ENCODE measurements around the gene GTSF1L.

The GTSF1L gene

DNA sequence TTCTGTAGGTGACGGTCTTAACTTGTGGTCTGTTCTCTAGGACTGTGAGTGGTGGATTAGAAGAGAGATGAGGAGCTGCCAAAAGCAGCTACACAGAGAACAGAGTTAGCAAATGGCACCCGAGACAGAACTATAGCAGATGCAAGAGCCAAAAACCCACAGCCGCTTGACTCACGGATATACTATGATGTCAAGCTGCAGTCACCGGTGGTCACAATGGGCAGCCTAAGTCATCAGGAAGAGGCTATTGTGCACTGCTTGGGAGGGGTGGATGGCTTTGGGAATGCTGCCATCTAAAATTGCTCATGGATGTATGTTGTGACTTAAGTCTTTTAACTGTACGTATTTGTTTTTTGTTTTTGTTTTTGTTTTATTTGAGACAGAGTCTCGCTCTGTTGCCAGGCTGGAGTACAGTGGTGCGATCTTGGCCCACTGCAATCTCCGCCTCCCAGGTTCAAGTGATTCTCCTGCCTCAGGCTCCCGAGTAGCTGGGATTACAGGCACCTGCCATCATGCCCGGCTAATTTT lies at the start of gene GTSF1L:
GTSF1L (minus strand) TSS at position 192 of the 528 bp plus-strand sequence. CDS start 308 bp downstream, outside the sequence.
- in situ Hi-C loops (cut with MboI; ENCODE audit: low sequenced_read_pairs), result no loop called here

DNA sequence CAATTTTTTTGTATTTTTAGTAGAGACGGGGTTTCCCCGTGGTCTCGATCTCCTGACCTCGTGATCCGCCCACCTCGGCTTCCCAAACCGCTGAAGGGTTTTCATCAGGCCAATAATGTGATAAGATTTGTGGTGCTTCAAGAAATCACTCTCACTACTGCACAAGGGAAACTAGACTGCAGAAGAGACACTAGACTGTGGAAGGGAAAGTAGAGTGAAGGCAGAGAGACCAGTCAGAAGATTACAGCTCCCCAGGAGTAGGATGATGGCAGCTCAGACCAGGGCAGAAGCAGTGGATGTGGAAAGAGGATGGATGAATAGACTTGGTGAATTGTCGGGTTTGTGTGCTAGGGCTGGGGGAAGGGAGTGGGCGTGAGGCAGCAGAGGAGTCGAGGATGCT lies 48.0 kb upstream of the GTSF1L start:
- in situ Hi-C loops (cut with MboI; ENCODE audit: low sequenced_read_pairs), result no loop called here

- in situ Hi-C loops (cut with MboI; ENCODE audit: low sequenced_read_pairs), result no loop called here
Measured at GRCh38 chr20:43771503-43772190, 44.8 kb upstream of the GTSF1L start.

GRCh38 chr20:43770342-43770741 lies 43.5 kb upstream of the GTSF1L start:
- in situ Hi-C loops (cut with MboI; ENCODE audit: low sequenced_read_pairs), result no loop called here

GRCh38 chr20:43767686-43768474 lies 41.1 kb upstream of the GTSF1L start:
- in situ Hi-C loops (cut with MboI; ENCODE audit: low sequenced_read_pairs), result no loop called here

GRCh38 chr20:43766917-43767316 lies 40.1 kb upstream of the GTSF1L start:
- in situ Hi-C loops (cut with MboI; ENCODE audit: low sequenced_read_pairs), result no loop called here

GRCh38 chr20:43766385-43766784 lies 39.6 kb upstream of the GTSF1L start:
- in situ Hi-C loops (cut with MboI; ENCODE audit: low sequenced_read_pairs), result no loop called here

- in situ Hi-C loops (cut with MboI; ENCODE audit: low sequenced_read_pairs), result no loop called here
Measured at GRCh38 chr20:43765916-43766315, 39.1 kb upstream of the GTSF1L start.

DNA sequence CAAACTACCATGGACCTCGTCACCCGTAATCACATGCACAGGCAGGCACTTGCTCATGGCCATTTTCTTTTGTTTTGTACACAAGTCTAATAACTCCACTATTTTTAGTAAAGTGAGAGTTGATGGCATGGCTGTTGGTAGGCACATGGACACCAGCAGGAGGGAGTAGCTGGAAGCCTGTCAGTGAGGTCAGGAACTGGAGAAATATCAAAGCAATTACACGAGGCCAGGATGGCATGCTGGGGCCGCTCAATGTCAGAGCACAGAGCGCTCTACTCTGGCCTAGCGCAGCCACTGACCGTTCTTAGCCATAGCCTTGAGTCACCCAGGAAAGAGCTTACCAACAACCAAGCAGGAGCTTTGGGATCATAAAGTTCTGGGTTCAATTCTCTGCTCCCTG lies 36.1 kb upstream of the GTSF1L start:
- in situ Hi-C loops (cut with MboI; ENCODE audit: low sequenced_read_pairs), result no loop called here

DNA sequence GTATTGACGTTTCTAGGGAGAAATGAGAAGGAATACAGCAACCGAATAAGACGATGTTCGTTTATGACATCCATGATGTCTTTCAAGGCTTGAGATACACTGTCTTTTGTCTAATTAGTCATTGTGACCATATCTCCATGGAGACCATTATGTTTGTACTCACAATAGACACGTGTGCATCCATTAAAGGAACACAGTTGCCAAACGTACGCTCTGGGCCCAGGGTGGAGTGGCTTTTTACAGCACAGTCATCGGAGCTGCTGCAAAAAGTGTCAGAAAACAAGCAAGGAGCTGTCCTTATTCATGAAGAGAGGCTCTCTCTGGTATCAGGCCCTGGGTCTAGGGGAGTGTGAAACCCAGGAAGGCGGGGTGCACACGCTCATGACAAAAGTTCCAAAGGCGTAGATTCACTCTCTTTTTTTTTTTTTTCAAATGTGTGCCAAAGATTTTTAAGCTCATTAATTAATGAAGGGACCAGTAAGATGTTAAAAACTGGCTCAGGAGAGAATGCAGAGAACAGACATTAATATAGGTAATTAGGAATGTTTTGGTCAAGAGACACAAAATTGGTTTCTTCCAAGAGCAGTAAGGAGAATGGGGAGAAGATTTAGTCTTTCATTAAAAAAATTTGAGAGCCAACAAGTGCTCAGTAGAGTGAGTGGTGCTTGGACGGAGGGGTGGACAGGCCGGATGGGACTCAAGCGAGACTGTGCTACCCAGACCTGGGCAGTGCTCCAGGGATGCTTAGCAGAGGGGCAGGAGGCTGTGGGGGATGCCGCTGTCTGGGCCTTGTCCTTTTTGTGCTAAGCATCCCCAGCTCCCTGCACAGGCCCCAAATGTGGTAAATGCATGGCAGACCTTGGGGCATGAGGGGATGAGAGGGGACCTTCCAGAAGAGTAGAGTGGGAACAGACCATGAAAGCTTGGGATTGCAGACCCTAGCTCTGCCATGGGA lies 34.9 kb upstream of the GTSF1L start:
- in situ Hi-C loops (cut with MboI; ENCODE audit: low sequenced_read_pairs), result no loop called here

- in situ Hi-C loops (cut with MboI; ENCODE audit: low sequenced_read_pairs), result loop anchor here (10.0 kb wide), 1 partner anchor 327 kb away; no protein-coding TSS in a partner anchor
Measured at GRCh38 chr20:43757888-43758287, 31.1 kb upstream of the GTSF1L start.

- in situ Hi-C loops (cut with MboI; ENCODE audit: low sequenced_read_pairs), result loop anchor here (10.0 kb wide), 1 partner anchor 329 kb away; no protein-coding TSS in a partner anchor
Measured at GRCh38 chr20:43755851-43756250, 29.0 kb upstream of the GTSF1L start.

- in situ Hi-C loops (cut with MboI; ENCODE audit: low sequenced_read_pairs), result loop anchor here (10.0 kb wide), 1 partner anchor 329 kb away; no protein-coding TSS in a partner anchor
Measured at GRCh38 chr20:43755390-43755789, 28.6 kb upstream of the GTSF1L start.

DNA sequence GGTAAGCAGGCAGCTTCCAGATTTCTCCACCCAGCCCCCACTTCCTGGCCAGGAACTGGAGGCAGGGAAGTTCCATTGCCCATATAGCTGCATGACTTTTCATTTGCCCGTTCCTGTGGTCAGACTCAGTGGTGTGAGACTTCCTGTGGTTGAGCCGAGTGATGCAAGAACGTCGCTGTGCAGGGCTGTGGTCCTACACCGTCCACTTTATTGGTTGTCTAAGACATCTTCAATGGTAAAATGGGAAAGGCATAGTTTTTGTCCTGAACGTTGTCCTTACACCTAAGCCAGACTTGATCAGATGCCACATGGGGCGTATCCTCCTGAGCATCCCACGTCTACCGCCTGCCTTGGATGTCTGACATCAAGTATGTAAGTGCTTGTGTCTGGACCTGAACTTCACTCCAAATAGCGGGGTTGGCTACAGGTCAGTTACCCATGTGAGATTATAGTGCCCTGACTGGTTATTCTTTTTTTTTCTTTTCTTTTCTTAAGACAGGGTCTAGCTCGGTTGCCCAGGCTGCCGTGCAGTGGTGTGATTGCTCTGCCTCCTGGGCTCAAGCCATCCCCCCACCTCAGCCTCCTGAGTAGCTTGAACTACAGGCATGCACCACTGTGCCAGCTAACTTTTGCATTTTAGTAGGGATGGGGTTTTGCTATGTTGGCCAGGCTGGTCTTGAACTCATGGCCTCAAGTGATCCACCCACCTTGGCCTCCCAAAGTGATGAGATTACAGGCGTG lies 25.9 kb upstream of the GTSF1L start:
- in situ Hi-C loops (cut with MboI; ENCODE audit: low sequenced_read_pairs), result loop anchor here (10.0 kb wide), 1 partner anchor 332 kb away; no protein-coding TSS in a partner anchor

- in situ Hi-C loops (cut with MboI; ENCODE audit: low sequenced_read_pairs), result loop anchor here (10.0 kb wide), 1 partner anchor 333 kb away; no protein-coding TSS in a partner anchor
Measured at GRCh38 chr20:43752051-43752360, 25.2 kb upstream of the GTSF1L start.

DNA sequence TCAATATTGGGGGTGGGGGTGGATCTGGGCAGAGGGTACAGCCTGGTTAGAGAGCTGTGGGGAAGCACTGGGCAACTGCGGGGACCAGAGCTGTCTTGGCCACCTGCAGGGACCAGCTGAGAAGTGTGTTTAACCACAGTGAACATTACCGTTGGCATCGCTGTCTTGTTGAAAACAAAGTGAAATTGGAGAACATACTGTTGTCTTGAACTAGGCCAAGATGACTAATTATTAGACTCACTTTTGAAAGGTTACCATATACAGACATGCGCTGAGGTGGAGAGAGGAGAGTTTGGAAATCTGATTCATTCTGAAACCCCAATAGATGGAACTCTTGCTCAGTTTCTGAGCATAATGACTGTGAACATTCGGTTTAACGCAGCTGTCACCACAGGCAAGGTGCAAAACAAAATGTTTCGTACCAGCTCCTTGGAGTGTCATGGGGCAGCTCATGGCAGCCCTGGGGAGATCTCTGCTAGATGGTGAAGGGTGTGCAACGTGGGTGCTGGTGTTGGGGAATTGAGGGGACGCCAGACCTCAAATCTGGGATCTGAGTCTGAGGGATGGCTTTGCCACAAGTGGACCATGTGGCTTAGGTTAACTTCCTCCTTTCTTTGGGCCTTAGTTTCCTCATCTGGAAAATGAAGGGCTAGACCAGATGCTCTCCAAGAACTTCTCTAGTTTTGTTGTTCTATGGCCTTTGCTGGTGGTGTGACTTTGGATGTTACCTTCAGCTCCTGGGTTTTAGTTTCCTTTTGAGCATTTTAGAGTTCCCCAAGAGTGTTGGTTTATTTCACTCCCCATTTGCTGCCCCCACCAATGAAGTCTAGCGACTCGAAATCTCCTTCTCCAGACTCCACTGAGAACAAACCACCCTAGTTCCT lies 24.6 kb upstream of the GTSF1L start:
- in situ Hi-C loops (cut with MboI; ENCODE audit: low sequenced_read_pairs), result loop anchor here (10.0 kb wide), 1 partner anchor 333 kb away; no protein-coding TSS in a partner anchor

DNA sequence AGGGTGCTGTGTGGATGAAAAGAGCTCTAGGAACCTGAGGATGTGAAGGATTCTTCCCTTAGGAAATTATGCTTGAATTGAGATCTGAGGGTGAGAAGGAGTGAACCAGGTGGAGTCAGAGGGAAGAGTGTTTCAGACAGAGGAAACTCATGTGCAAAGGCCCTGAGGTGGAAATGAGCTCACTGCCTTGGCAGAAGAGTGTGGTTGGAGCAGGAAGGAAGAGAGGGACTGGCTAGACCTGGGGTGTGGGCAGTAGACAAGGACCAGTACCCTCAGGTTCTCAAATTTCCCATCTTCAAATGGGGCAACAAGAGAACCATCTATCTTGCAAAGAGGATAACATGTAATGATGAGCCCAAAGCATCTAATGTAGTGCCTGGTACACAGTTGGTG lies 24.0 kb upstream of the GTSF1L start:
- in situ Hi-C loops (cut with MboI; ENCODE audit: low sequenced_read_pairs), result loop anchor here (10.0 kb wide), 1 partner anchor 334 kb away; no protein-coding TSS in a partner anchor

DNA sequence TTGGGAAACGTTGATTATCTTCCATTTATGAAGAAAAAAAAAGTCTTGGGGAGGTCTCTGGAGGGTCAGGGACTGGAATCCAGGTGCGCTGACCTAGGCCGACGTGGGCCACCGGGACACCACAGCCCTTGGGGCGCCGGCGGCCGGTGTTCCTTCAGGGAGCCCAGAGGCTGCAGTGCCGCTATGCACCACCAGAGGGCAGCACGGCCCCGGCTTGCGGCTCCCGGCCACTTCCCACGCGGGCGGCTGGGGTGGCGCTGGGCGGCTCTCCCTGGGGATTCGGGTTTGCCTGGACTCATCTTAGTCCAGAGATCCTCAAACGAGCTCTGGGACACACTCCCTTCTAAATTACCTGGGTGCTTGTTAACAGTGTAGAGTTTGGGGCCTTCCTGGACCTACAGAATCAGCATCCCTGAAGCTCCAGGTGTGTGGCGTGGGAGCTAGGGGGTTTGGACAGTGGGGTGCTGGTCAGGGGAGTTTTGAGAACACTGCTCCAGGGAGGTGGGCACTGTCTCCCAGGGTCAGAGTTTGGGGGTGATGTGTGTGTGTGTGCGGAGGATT lies 23.0 kb upstream of the GTSF1L start:
- in situ Hi-C loops (cut with MboI; ENCODE audit: low sequenced_read_pairs), result loop anchor here (10.0 kb wide), 1 partner anchor 335 kb away; no protein-coding TSS in a partner anchor

- in situ Hi-C loops (cut with MboI; ENCODE audit: low sequenced_read_pairs), result no loop called here
Measured at GRCh38 chr20:43748274-43748673, 21.5 kb upstream of the GTSF1L start.

Measured in HL-60/S4 treated with retinoic acid at 250 ng/mL for 4 days and 3 days (cell line).